ENCODE measurements around the gene LRRC37B. TPM values are rescaled to one million over a fixed set of nuclear protein-coding genes. Genes with fewer than 3 reads are reported as not detected.
"Not testable (repeated sequence)": the region's sequence is repeated elsewhere in the genome, so short reads cannot be mapped to it uniquely, and the experiment has no call there.

Gene LRRC37B
- total RNA-seq, 6 experiments from 2014 or later = 5.3 to 8.7 (median 6.6) TPM

DNA sequence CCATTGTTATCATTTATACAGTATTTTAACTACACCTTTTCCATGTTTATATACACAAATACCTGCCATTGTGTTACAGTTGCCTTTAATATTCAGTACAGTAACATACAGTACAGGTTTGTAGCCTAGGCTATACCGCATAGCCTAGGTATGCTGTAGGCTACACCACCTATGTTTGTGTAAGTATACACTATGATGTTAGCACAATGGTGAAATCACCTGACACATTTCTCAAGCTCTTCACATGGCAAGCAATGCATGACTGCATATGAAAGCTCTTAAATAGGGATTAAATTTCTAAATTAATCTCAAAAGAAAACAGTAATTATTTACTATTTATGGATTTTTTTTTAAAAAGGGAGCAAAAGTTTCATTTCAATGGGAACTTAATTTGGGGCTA, 12.0 kb downstream of the LRRC37B start:
- Mint-ChIP-seq H3K27ac (no peak overlapping the region), H3K9me3 (no peaks in the 10 kb centered on the region), H3K4me1 (ENCODE audit: low read depth) (peaks cover 22% of the 10 kb centered on the region), H3K27me3 (ENCODE audit: insufficient read depth) (no peaks in the 10 kb centered on the region), H3K36me3 (ENCODE audit: low read depth) (no peaks in the 10 kb centered on the region), H3K4me3 (no peak overlapping the region)
- no peak for DNase-seq
- TF ChIP-seq, protein P1, sequence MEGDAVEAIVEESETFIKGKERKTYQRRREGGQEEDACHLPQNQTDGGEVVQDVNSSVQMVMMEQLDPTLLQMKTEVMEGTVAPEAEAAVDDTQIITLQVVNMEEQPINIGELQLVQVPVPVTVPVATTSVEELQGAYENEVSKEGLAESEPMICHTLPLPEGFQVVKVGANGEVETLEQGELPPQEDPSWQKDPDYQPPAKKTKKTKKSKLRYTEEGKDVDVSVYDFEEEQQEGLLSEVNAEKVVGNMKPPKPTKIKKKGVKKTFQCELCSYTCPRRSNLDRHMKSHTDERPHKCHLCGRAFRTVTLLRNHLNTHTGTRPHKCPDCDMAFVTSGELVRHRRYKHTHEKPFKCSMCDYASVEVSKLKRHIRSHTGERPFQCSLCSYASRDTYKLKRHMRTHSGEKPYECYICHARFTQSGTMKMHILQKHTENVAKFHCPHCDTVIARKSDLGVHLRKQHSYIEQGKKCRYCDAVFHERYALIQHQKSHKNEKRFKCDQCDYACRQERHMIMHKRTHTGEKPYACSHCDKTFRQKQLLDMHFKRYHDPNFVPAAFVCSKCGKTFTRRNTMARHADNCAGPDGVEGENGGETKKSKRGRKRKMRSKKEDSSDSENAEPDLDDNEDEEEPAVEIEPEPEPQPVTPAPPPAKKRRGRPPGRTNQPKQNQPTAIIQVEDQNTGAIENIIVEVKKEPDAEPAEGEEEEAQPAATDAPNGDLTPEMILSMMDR (IDR thresholded peaks at IDR 0.05) = no peak

DNA sequence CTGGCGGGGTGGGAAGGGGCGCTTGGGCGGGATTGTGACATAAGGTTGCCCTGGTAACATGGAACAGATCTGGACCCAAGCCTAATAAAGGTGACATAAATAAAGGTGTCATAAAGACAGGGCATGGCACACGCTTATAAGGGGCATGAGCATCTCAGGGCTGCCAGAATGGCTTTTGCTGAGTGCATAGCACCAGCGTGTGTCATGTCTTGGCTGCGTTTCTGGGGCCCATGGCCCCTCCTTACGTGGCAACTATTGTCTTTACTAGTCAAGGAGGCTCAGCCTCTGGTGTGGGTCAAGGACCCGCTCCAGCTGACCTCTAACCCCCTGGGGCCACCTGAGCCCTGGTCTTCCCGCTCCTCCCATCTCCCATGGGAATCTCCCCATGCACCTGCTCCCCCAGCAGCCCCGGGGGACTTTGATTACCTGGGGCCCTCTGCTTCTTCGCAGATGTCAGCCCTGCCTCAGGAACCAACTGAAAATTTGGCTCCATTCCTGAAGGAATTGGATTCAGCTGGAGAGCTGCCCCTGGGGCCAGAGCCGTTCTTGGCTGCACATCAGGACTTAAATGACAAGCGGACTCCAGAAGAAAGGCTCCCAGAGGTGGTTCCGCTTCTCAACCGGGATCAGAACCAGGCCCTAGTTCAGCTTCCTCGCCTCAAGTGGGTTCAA, 13.9 kb downstream of the LRRC37B start:
- Mint-ChIP-seq H3K4me3 (no peak overlapping the region), H3K27me3 (ENCODE audit: insufficient read depth) (no peaks in the 10 kb centered on the region), H3K27ac (peak overlapping the region; percentile 16; the same call in 1 of the 2 replicates), H3K4me1 (ENCODE audit: low read depth) (peaks cover 13% of the 10 kb centered on the region), H3K9me3 (no peaks in the 10 kb centered on the region), H3K36me3 (ENCODE audit: low read depth) (no peaks in the 10 kb centered on the region)
- DNase-seq = peak; percentile 15
- TF ChIP-seq, protein P1 (IDR thresholded peaks at IDR 0.05) = no peak

DNA sequence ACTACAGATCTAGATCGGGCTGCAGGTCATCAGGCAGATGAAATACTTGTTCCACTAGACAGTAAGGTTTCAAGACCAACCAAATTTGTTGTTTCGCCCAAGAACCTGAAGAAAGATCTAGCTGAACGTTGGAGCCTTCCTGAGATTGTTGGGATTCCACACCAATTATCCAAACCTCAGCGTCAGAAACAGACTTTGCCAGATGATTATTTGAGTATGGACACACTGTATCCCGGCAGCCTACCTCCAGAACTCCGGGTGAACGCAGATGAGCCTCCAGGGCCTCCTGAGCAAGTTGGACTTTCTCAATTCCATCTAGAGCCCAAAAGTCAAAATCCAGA, 14.4 kb downstream of the LRRC37B start:
- DNase-seq = no peak
- Mint-ChIP-seq H3K36me3 (ENCODE audit: low read depth) (no peaks in the 10 kb centered on the region), H3K27ac (peak overlapping the region; percentile 16; the same call in 1 of the 2 replicates), H3K4me1 (ENCODE audit: low read depth) (peaks cover 12% of the 10 kb centered on the region), H3K4me3 (no peak overlapping the region), H3K9me3 (no peaks in the 10 kb centered on the region), H3K27me3 (ENCODE audit: insufficient read depth) (no peaks in the 10 kb centered on the region)
- TF ChIP-seq, protein P1 (IDR thresholded peaks at IDR 0.05) = no peak

DNA sequence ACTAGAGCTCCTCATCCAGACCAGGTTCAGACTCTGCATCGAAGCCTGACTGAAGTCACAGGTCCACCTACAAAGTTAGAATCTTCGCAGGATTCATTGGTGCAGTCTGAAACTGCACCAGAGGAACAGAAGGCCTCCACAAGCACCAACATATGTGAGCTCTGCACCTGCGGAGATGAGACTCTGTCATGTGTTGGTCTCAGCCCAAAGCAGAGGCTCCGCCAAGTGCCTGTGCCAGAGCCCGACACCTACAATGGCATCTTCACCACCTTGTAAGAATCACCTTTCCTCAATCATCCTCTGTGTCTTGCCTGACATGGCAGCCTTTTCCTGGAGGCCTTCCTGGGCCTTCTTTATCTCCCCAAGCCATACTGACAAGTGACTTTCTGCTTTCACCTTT, 15.4 kb downstream of the LRRC37B start:
- H3K27me3 Mint-ChIP-seq (ENCODE audit: insufficient read depth); H3K4me3 Mint-ChIP-seq; H3K36me3 Mint-ChIP-seq (ENCODE audit: low read depth); H3K9me3 Mint-ChIP-seq; DNase-seq; H3K27ac Mint-ChIP-seq: not testable (repeated sequence)
- peaks cover 12% of the 10 kb centered on the region for H3K4me1 Mint-ChIP-seq (ENCODE audit: low read depth)

DNA sequence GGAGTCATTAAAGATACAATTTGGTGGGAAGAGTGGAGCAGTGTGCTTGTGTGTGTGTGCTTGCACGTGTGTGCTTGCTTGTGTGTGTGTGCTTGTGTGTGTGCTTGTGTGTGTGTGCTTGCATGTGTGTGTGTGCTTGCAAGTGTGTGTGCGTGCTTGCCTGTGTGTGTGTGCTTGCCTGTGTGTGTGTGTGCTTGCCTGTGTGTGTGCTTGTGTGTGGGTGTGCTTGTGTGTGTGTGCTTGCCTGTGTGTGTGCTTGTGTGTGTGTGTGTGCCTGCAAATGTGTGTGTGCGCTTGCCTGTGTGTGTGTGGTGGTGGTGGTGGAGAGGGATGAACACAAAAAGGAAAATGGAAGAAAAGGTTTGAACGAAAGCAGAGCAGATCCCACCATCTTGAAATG, 20.1 kb downstream of the LRRC37B start:
- not testable (repeated sequence) for H3K4me1 Mint-ChIP-seq (ENCODE audit: low read depth); H3K36me3 Mint-ChIP-seq (ENCODE audit: low read depth); H3K9me3 Mint-ChIP-seq; DNase-seq; H3K4me3 Mint-ChIP-seq; H3K27ac Mint-ChIP-seq; H3K27me3 Mint-ChIP-seq (ENCODE audit: insufficient read depth)

DNA sequence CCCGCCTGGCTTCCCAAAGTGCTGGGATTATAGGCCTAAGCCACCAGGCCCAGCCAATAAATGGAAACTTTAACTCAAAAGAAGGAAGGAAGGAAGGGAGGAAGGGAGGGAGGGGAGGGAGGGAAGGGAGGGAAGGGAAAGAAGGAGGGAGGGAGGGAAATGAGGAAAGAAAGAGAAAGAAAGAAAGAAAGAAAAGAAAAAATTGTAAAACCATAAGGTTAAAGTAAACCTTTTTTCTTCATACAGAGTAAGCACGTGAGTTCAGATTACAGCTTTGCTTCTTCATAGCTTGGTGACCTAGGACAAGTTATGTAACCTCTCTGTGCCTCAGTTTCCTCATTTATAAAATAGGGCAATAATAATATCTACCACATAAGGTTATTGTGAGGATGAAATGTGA, 26.0 kb downstream of the LRRC37B start:
- peaks cover 1% of the 10 kb centered on the region; the same call in 1 of the 2 replicates for H3K27me3 Mint-ChIP-seq (ENCODE audit: insufficient read depth)
- no peak overlapping the region for H3K4me3 Mint-ChIP-seq
- no peaks in the 10 kb centered on the region for H3K9me3 Mint-ChIP-seq
- no peak for DNase-seq
- H3K36me3 Mint-ChIP-seq (ENCODE audit: low read depth) = peaks cover 6% of the 10 kb centered on the region; the same call in 1 of the 2 replicates
- no peaks in the 10 kb centered on the region for H3K4me1 Mint-ChIP-seq (ENCODE audit: low read depth)
- TF ChIP-seq, protein P1 (IDR thresholded peaks at IDR 0.05) = no peak
- H3K27ac Mint-ChIP-seq = no peak overlapping the region

DNA sequence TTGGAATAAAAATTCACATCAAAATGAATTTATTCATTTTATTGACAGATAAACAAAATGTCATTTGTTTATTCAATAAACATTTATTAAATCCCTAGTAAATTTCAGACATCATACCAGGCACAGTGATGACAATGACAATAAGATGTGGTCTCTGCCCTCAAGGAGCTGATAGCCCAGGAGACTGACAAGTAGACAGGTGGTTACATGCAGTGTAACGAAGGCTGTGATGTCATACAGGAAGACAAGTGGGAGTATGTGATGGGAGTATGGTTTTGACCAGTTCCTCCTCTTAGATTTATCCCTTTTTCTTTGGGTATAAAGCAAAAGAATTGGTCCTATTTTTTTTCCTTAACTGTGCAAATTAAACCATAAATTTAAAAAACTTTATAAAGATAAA, 26.6 kb downstream of the LRRC37B start:
- H3K27ac Mint-ChIP-seq; H3K9me3 Mint-ChIP-seq; H3K36me3 Mint-ChIP-seq (ENCODE audit: low read depth); H3K4me1 Mint-ChIP-seq (ENCODE audit: low read depth); H3K27me3 Mint-ChIP-seq (ENCODE audit: insufficient read depth); DNase-seq; H3K4me3 Mint-ChIP-seq: not testable (repeated sequence)

DNA sequence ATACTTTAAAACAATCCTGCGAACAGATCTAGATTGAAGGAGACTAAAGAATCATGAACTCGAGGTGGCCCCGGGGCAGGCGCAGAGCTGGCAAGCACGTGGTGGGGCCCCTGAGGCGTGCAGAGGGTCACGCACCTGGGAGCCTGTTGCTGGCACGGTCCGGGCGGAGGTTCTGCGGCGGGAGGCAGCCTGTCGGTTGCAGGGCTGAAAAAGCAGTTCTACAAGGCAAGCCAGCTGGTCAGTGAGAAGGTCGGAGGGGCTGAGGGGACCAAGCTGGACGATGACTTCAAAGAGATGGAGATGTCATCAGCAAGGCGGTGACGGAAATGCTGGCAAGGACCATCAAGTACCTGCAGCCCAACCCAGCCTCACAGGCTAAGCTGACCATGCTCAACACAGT, 33.1 kb downstream of the LRRC37B start:
- not testable (repeated sequence) for H3K4me1 Mint-ChIP-seq (ENCODE audit: low read depth); H3K27ac Mint-ChIP-seq; H3K4me3 Mint-ChIP-seq; DNase-seq; H3K9me3 Mint-ChIP-seq; H3K27me3 Mint-ChIP-seq (ENCODE audit: insufficient read depth)
- H3K36me3 Mint-ChIP-seq (ENCODE audit: low read depth) = peaks cover 21% of the 10 kb centered on the region; the same call in 1 of the 2 replicates

DNA sequence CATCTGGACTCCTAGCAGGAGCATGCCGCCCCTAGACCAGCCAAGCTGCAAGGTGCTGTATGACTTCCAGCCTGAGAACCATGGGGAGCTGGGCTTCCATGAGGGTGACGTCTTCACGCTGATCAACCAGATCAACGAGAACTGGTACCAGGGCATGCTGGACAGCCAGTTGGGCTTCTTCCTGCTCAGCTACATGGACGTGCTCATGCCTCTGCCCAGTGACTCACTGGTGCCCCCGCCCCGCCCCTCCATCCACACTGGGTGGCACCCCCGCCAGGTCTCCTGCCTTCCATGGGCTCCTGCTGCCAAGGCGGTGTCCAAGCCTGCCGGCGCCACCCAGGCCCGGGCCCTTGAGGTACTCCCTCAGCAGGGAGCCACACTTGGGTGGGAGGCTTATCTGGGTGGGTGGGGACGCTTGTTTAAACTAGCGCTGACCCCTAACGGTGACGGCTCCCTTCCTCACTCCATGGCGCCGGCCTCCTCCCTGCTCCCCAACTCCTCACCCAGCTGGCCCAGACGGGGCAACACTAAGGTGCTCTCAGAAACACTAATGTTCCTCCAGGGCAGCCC, 34.2 kb downstream of the LRRC37B start:
- not testable (repeated sequence) for DNase-seq; H3K4me1 Mint-ChIP-seq (ENCODE audit: low read depth); H3K4me3 Mint-ChIP-seq; H3K27ac Mint-ChIP-seq; H3K9me3 Mint-ChIP-seq; H3K27me3 Mint-ChIP-seq (ENCODE audit: insufficient read depth)
- H3K36me3 Mint-ChIP-seq (ENCODE audit: low read depth) = peaks cover 20% of the 10 kb centered on the region; the same call in 1 of the 2 replicates

DNA sequence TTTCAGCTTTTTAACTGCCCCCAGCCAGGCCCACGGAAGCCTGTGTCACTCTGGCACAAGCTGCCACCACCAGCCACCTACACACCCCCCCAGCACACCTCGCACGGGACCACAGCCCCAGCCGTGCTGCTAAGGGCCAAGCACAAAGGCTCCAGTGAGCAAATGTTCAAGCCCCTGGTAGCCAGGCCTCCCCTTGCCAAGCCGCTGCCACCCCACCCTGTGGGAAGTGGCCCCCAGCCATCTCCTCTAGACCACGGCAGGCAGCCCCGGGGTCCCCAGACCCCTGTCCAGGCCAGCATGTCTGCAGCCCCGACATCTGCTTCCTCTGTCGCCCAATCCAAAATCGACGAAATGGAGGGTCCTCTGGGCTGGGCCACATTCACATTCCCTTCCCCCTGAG, 35.1 kb downstream of the LRRC37B start:
- H3K4me3 Mint-ChIP-seq; H3K4me1 Mint-ChIP-seq (ENCODE audit: low read depth): not testable (repeated sequence)
- H3K36me3 Mint-ChIP-seq (ENCODE audit: low read depth) = peaks cover 15% of the 10 kb centered on the region; the same call in 1 of the 2 replicates

More for the DNA sequence above, 35.1 kb downstream of the LRRC37B start:
- H3K27me3 Mint-ChIP-seq (ENCODE audit: insufficient read depth); H3K9me3 Mint-ChIP-seq; H3K27ac Mint-ChIP-seq; DNase-seq: not testable (repeated sequence)

Measured in HFFc6 (cell line).